ENCODE data around the gene ANKRD35. TPM values are rescaled to one million over a fixed set of nuclear protein-coding genes. Genes with fewer than 3 reads are reported as not detected.

Gene ANKRD35
- total and polyA plus RNA-seq, 10 of the 15 experiments (the other 5 are each of a cell fraction or from before 2014, with no cell fraction given) = 0.01 to 0.08 TPM; not detected in 8

- CTCF ChIA-PET = interaction anchor here (0.6 to 2.4 kb wide), 31 partner anchors 9 to 132 kb away, joined by 3 to 28 read pairs (median 4); partner anchors contain the start of genes ANKRD34A, HJV, LIX1L and PEX11B
- RAD21 ChIA-PET (ENCODE audit: unreplicated experiment) = interaction anchor here (0.6 to 2.3 kb wide), 9 partner anchors 8 to 317 kb away, joined by 3 to 23 read pairs (median 4); partner anchors contain the start of genes ANKRD34A, LIX1L, PEX11B and PIAS3
- peak; percentile 98 for ATAC-seq
- H3K4me3 ChIP-seq = peak within 1 kb of the TSS; percentile 90
- no peaks in the 10 kb centered on the region for H3K27me3 ChIP-seq (replicated peaks in 1 of 2; ENCODE audit: control insufficient read depth in 2 of 2, insufficient read depth in 2 of 2, low read length in 1 of 2)
- BruUV-seq (replicated peaks) = no TSS peak
- under 1% methylated on average over 41 of the region's 41 CpGs for WGBS (ENCODE audit: insufficient coverage, insufficient replicate concordance, low lambda C conversion rate, missing lambda C conversion rate)
- H3K36me3 ChIP-seq (ENCODE audit: control insufficient read depth in 2 of 2, insufficient read depth in 2 of 2, low read length in 1 of 2) = peaks cover 0 to 8% of the 10 kb centered on the region in 2 experiments; a peak in 1 of 4 replicates
- peak within 1 kb of the TSS; percentile 100 for H3K9ac ChIP-seq (ENCODE audit: control insufficient read depth, insufficient read depth, low read length)
- in situ Hi-C loops (cut with MboI) = no loop called here
- POLR2A ChIA-PET = interaction anchor here (0.7 to 3.6 kb wide), 18 partner anchors 8 to 111 kb away, joined by 3 to 58 read pairs (median 5); partner anchors contain the start of genes ANKRD34A, LIX1L, PEX11B and PIAS3
- H3K79me2 ChIP-seq (ENCODE audit: control insufficient read depth, insufficient read depth, low read length) = peaks cover 25% of the 10 kb centered on the region
- H3K9me3 ChIP-seq (replicated peaks; ENCODE audit: control insufficient read depth, insufficient read depth, low read length) = no peaks in the 10 kb centered on the region
- H4K20me1 ChIP-seq (ENCODE audit: control insufficient read depth, insufficient read depth) = no peaks in the 10 kb centered on the region
- H3K27ac ChIP-seq (ENCODE audit: control insufficient read depth, insufficient read depth) = peak within 1 kb of the TSS; percentile 97
- intact Hi-C loops (cut with micrococcal nuclease; ENCODE audit: unreplicated experiment) = loop anchor here (1.0 to 2.0 kb wide), 2 partner anchors 9 to 32 kb away; partner anchors contain the start of genes LIX1L and PEX11B
- peaks cover 6% of the 10 kb centered on the region; the same call in 1 of the 2 replicates for H3K4me1 ChIP-seq (ENCODE audit: control insufficient read depth, insufficient read depth, low read length)
- H3K4me2 ChIP-seq (ENCODE audit: control insufficient read depth, insufficient read depth) = peak within 1 kb of the TSS; percentile 92
- SMC1A ChIA-PET (ENCODE audit: uncharacterized antibody, unreplicated experiment) = interaction anchor here (0.9 to 3.5 kb wide), 11 partner anchors 9 to 110 kb away, joined by 3 to 30 read pairs (median 5); partner anchors contain the start of genes ANKRD34A, LIX1L, PEX11B and POLR3GL
- peak; percentile 89 for FAIRE-seq
- peak; percentile 99 for DNase-seq (ENCODE audit: low read depth, low spot score)
- H2AFZ ChIP-seq (ENCODE audit: control insufficient read depth, low read depth, low read length) = peak within 1 kb of the TSS; percentile 73
- TF ChIP-seq PAX5 (IDR thresholded peaks at IDR 0.05; ENCODE audit: borderline replicate concordance, low read depth, low read length) = no peak
- peak; percentile 98 for TF ChIP-seq RELB (IDR thresholded peaks at IDR 0.05; ENCODE audit: low read depth)
- no peak for TF ChIP-seq PBX3 (IDR thresholded peaks at IDR 0.05; ENCODE audit: insufficient replicate concordance, low read depth, low read length)
- TF ChIP-seq SIN3A (IDR thresholded peaks at IDR 0.05; ENCODE audit: low read depth, low read length) = peak; percentile 81; the same call in 1 of the 2 replicates
- no peak for TF ChIP-seq CUX1 (IDR thresholded peaks at IDR 0.05; ENCODE audit: insufficient replicate concordance, low read depth, low read length)
- no peak for TF ChIP-seq CEBPZ (IDR thresholded peaks at IDR 0.05; ENCODE audit: low read depth, low read length)
- TF ChIP-seq EED (IDR thresholded peaks at IDR 0.05; ENCODE audit: low read depth) = peak; percentile 21; the same call in 1 of the 2 replicates
- peak; percentile 85; the same call in 1 of the 2 replicates for TF ChIP-seq TAF1 (IDR thresholded peaks at IDR 0.05; ENCODE audit: borderline replicate concordance, low read depth, low read length)
- TF ChIP-seq SREBF2 (IDR thresholded peaks at IDR 0.05; ENCODE audit: low read length) = no peak
Measured at GRCh38 chr1:145927063-145927886, 41.6 kb upstream of the ANKRD35 start, which contains the start of gene RBM8A. RBM8A (minus strand) TSS chr1:145927484; CDS start chr1:145927426, 58 bp downstream.

All from GM12878 (cell line).